HepG2 (cell line): ENCODE results near the gene GUCY2D. TPM values are rescaled to one million over a fixed set of nuclear protein-coding genes. Genes with fewer than 3 reads are reported as not detected.
A peak's percentile ranks its signal among the peaks of the same experiment; 100 is the strongest.

ENCODE experiments used
- CEBPB ChIP-seq: IDR thresholded peaks from 2 replicates; pipeline ENCODE4 v1.6.1; 2011; ENCODE audit warnings: low read depth, low read length, improper control_type of control experiment, borderline replicate concordance
- CHD4 ChIP-seq: fragments of 200-600 bp; sonication (generic); IDR thresholded peaks from 2 replicates; pipeline ENCODE4 v1.7.0; 2017; ENCODE audit warnings: mild to moderate bottlenecking, low read length, borderline replicate concordance
- EEA1 ChIP-seq: sonication (generic); formaldehyde crosslinking; IDR thresholded peaks from 2 replicates; pipeline ENCODE4 v1.5.1; 2020; ENCODE audit warnings: mild to moderate bottlenecking, missing genetic modification reagents, borderline replicate concordance
- HNF4A ChIP-seq: sonication (generic); formaldehyde crosslinking; IDR thresholded peaks from 2 replicates; pipeline ENCODE4 v1.4.0; 2020; ENCODE audit warnings: missing genetic modification reagents
- HNRNPUL1 ChIP-seq: fragments of 200-400 bp; formaldehyde crosslinking; IDR thresholded peaks from 2 replicates; pipeline ENCODE4 v1.6.1; 2017; ENCODE audit warnings: low read depth, mild to moderate bottlenecking, low read length, moderate library complexity
- JUN ChIP-seq: sonication (generic); formaldehyde crosslinking; IDR thresholded peaks from 2 replicates; pipeline ENCODE4 v1.4.0; 2020; ENCODE audit warnings: mild to moderate bottlenecking, missing genetic modification reagents
- NFYB ChIP-seq: sonication (generic); formaldehyde crosslinking; IDR thresholded peaks from 2 replicates; pipeline ENCODE4 v1.4.0; 2020; ENCODE audit warnings: missing genetic modification reagents
- POGK ChIP-seq: sonication (generic); formaldehyde crosslinking; conservative IDR thresholded peaks from 2 replicates; pipeline ENCODE4 v1.8.0; 2022; ENCODE audit warnings: mild to moderate bottlenecking, moderate library complexity, missing genetic modification reagents
- RERE ChIP-seq: IDR thresholded peaks from 2 replicates; pipeline ENCODE4 v1.6.1; 2016; ENCODE audit warnings: low read depth, missing genetic modification reagents, missing compliant biosample characterization
- RNF2 ChIP-seq: fragments of 450-650 bp; conservative IDR thresholded peaks from 2 replicates; pipeline ENCODE4 v1.6.1; 2016; ENCODE audit warnings: low read depth
- SNRNP70 ChIP-seq: fragments of 200-400 bp; formaldehyde crosslinking; IDR thresholded peaks from 2 replicates; pipeline ENCODE4 v1.6.1; 2017; ENCODE audit warnings: mild to moderate bottlenecking, low read depth, low read length, moderate library complexity
- SRSF9 ChIP-seq: fragments of 200-400 bp; formaldehyde crosslinking; IDR thresholded peaks from 2 replicates; pipeline ENCODE4 v1.6.1; 2018; ENCODE audit warnings: borderline replicate concordance, mild to moderate bottlenecking, low read depth, low read length; ENCODE audit not compliant: insufficient read depth, poor library complexity, severe bottlenecking
- SRY ChIP-seq: sonication (generic); formaldehyde crosslinking; IDR thresholded peaks from 2 replicates; pipeline ENCODE4 v1.8.0; 2022; ENCODE audit warnings: mild to moderate bottlenecking, missing genetic modification reagents
- TBX2 ChIP-seq: sonication (generic); formaldehyde crosslinking; IDR thresholded peaks from 2 replicates; pipeline ENCODE4 v1.5.0; 2020; ENCODE audit warnings: missing genetic modification reagents, mild to moderate bottlenecking, borderline replicate concordance
- THAP8 ChIP-seq: sonication (generic); formaldehyde crosslinking; IDR thresholded peaks from 2 replicates; pipeline ENCODE4 v1.5.1; 2020; ENCODE audit warnings: missing genetic modification reagents, mild to moderate bottlenecking, borderline replicate concordance
- ZFAT ChIP-seq: sonication (generic); formaldehyde crosslinking; conservative IDR thresholded peaks from 2 replicates; pipeline ENCODE4 v1.8.1; 2023; ENCODE audit warnings: missing genetic modification reagents, inconsistent platforms
- ZNF180 ChIP-seq: sonication (generic); formaldehyde crosslinking; IDR thresholded peaks from 2 replicates; pipeline ENCODE4 v1.4.0; 2020; ENCODE audit warnings: low read depth, missing genetic modification reagents, borderline replicate concordance
- ZNF207 ChIP-seq: fragments of 450-650 bp; IDR thresholded peaks from 2 replicates; pipeline ENCODE4 v1.6.1; 2016; ENCODE audit warnings: antibody characterized with exemption, borderline replicate concordance
- ZNF552 ChIP-seq: sonication (generic); formaldehyde crosslinking; IDR thresholded peaks from 2 replicates; pipeline ENCODE4 v1.9.0; 2022; ENCODE audit warnings: missing genetic modification reagents, mild to moderate bottlenecking, borderline replicate concordance
- ZNF775 ChIP-seq: sonication (generic); formaldehyde crosslinking; IDR thresholded peaks from 2 replicates; pipeline ENCODE4 v1.4.0; 2020; ENCODE audit warnings: missing genetic modification reagents, mild to moderate bottlenecking, moderate library complexity, borderline replicate concordance
- ZNF777 ChIP-seq: sonication (generic); formaldehyde crosslinking; IDR thresholded peaks from 2 replicates; pipeline ENCODE4 v1.4.0; 2020; ENCODE audit warnings: missing genetic modification reagents
- ZSCAN9 ChIP-seq: IDR thresholded peaks from 2 replicates; pipeline ENCODE4 v1.6.1; 2016; ENCODE audit warnings: borderline replicate concordance
- polyA plus RNA-seq, 8 experiments: library from polyadenylated mRNA; depleted of rRNA in 3 of 8; stranded (reverse) in 7 of 8; unstranded in 1 of 8; fragments of >200 nt; fragmentation: Illumina TruSeq in 4 of 8; extraction: Trizol in 4 of 8; gene quantifications; 2 replicates each; pipeline versions ENCODE4 v1.2.1 to v1.2.3, GENCODE V29; 2011 to 2016; ENCODE audit warnings: low read depth in 4 of 8, missing spikeins in 1 of 8, mixed read lengths in 1 of 8; ENCODE audit not compliant: insufficient read depth in 1 of 8
- total RNA-seq, 5 experiments: library from RNA; depleted of rRNA; stranded (reverse); fragments of >200 nt; fragmentation: Illumina TruSeq; extraction: Trizol; gene quantifications; 2 replicates each; pipeline ENCODE4 v1.2.3, GENCODE V29; 2016; ENCODE audit warnings: low read depth in 1 of 5

The GUCY2D gene
- total and polyA plus RNA-seq, 2 of the 13 experiments (the other 11 are each of a cell fraction or from before 2014, with no cell fraction given) = not detected

GRCh38 chr17:8016632-8017424 is 14.4 kb downstream of the GUCY2D start (continued):
- no peak for TF ChIP-seq RERE
- TF ChIP-seq SRSF9 = no peak
- no peak for TF ChIP-seq ZNF777 (CRISPR knock-in tag)
- no peak for TF ChIP-seq THAP8 (CRISPR knock-in tag)
- TF ChIP-seq HNRNPUL1 = no peak
- no peak for TF ChIP-seq SNRNP70
- TF ChIP-seq CEBPB = peak; percentile 83
- no peak for TF ChIP-seq ZNF207
- no peak for TF ChIP-seq ZNF775
- no peak for TF ChIP-seq ZSCAN9 (CRISPR knock-in tag)
- TF ChIP-seq POGK (CRISPR knock-in tag) = no peak; the same call in 1 of the 2 replicates
- TF ChIP-seq ZFAT (CRISPR knock-in tag) = no peak
- TF ChIP-seq ZNF180 (CRISPR knock-in tag) = no peak
- peak; percentile 40; the same call in 1 of the 2 replicates for TF ChIP-seq CHD4
- no peak for TF ChIP-seq NFYB (CRISPR knock-in tag)
- no peak for TF ChIP-seq RNF2
- TF ChIP-seq HNF4A (CRISPR knock-in tag) = peak; percentile 54; the same call in 1 of the 2 replicates
- TF ChIP-seq JUN (CRISPR knock-in tag) = no peak
- TF ChIP-seq EEA1 (CRISPR knock-in tag) = no peak
- no peak for TF ChIP-seq SRY (CRISPR knock-in tag)
- 0 out of 2 replicates have a peak, but pooled peaks have one; percentile 27 for TF ChIP-seq TBX2
- TF ChIP-seq ZNF552 (CRISPR knock-in tag) = no peak
